ENCODE measurements around the gene CEP41. TPM values are rescaled to one million over a fixed set of nuclear protein-coding genes. Genes with fewer than 3 reads are reported as not detected.
"Not testable (repeated sequence)": the region's sequence is repeated elsewhere in the genome, so short reads cannot be mapped to it uniquely, and the experiment has no call there.

The CEP41 gene
- total RNA-seq, 1 donor from 2014 or later = 23.5 TPM

GRCh38 chr7:130463553-130464434, 23.0 kb upstream of the CEP41 start:
- intact Hi-C loops (cut with micrococcal nuclease) = no loop called here

- intact Hi-C loops (cut with micrococcal nuclease) = no loop called here
Measured at GRCh38 chr7:130461272-130461671, 20.5 kb upstream of the CEP41 start.

GRCh38 chr7:130458257-130458656, 17.4 kb upstream of the CEP41 start:
- intact Hi-C loops (cut with micrococcal nuclease) = loop anchor here (5.0 kb wide), 1 partner anchor 41 kb away; no protein-coding TSS in a partner anchor

- intact Hi-C loops (cut with micrococcal nuclease) = loop anchor here (5.0 kb wide), 1 partner anchor 38 kb away; no protein-coding TSS in a partner anchor
Measured at GRCh38 chr7:130454959-130455358, 14.1 kb upstream of the CEP41 start.

GRCh38 chr7:130452951-130453350, 12.1 kb upstream of the CEP41 start:
- intact Hi-C loops (cut with micrococcal nuclease) = no loop called here

- intact Hi-C loops (cut with micrococcal nuclease) = not testable (repeated sequence)
Measured at GRCh38 chr7:130451344-130451743, 10.5 kb upstream of the CEP41 start.

- intact Hi-C loops (cut with micrococcal nuclease) = loop anchor here (10.0 kb wide), 3 partner anchors 51 to 1651 kb away; partner anchors contain the start of genes CCDC136 and KLHDC10
Measured at GRCh38 chr7:130446259-130446658, 5.4 kb upstream of the CEP41 start.

GRCh38 chr7:130444751-130445407, 4.1 kb upstream of the CEP41 start:
- intact Hi-C loops (cut with micrococcal nuclease) = loop anchor here (5.0 to 10.0 kb wide), 4 partner anchors 50 to 1650 kb away; partner anchors contain the start of genes CCDC136 and KLHDC10

- intact Hi-C loops (cut with micrococcal nuclease) = loop anchor here (5.0 to 10.0 kb wide), 4 partner anchors 49 to 1649 kb away; partner anchors contain the start of genes CCDC136 and KLHDC10
Measured at GRCh38 chr7:130444234-130444633, 3.4 kb upstream of the CEP41 start.

GRCh38 chr7:130442601-130443000, 1.8 kb upstream of the CEP41 start:
- intact Hi-C loops (cut with micrococcal nuclease) = loop anchor here (5.0 to 10.0 kb wide), 4 partner anchors 48 to 1648 kb away; partner anchors contain the start of genes CCDC136 and KLHDC10

GRCh38 chr7:130441408-130441869, 623 bp upstream of the CEP41 start:
- intact Hi-C loops (cut with micrococcal nuclease) = loop anchor here (1.0 to 10.0 kb wide), 6 partner anchors 45 to 1647 kb away; partner anchors contain the start of genes CCDC136, KLHDC10 and TMEM209

GRCh38 chr7:130436253-130436652, 4.6 kb downstream of the CEP41 start:
- intact Hi-C loops (cut with micrococcal nuclease) = no loop called here

- intact Hi-C loops (cut with micrococcal nuclease) = no loop called here
Measured at GRCh38 chr7:130435311-130435854, 5.4 kb downstream of the CEP41 start.

GRCh38 chr7:130433301-130433700, 7.5 kb downstream of the CEP41 start:
- intact Hi-C loops (cut with micrococcal nuclease) = no loop called here

GRCh38 chr7:130432886-130433285, 7.9 kb downstream of the CEP41 start:
- intact Hi-C loops (cut with micrococcal nuclease) = no loop called here

- intact Hi-C loops (cut with micrococcal nuclease) = no loop called here
Measured at GRCh38 chr7:130430841-130431666, 9.8 kb downstream of the CEP41 start.

GRCh38 chr7:130430115-130430514, 10.7 kb downstream of the CEP41 start:
- intact Hi-C loops (cut with micrococcal nuclease) = no loop called here

- intact Hi-C loops (cut with micrococcal nuclease) = no loop called here
Measured at GRCh38 chr7:130429019-130429418, 11.8 kb downstream of the CEP41 start.

GRCh38 chr7:130426564-130426963, 14.3 kb downstream of the CEP41 start:
- intact Hi-C loops (cut with micrococcal nuclease) = no loop called here

GRCh38 chr7:130425796-130426195, 15.0 kb downstream of the CEP41 start:
- intact Hi-C loops (cut with micrococcal nuclease) = no loop called here
